ENCODE results near the gene CTF1. TPM values are rescaled to one million over a fixed set of nuclear protein-coding genes. Genes with fewer than 3 reads are reported as not detected.

CTF1 gene
- total RNA-seq, 1 donor from 2014 or later, result 4.2 TPM

GRCh38 chr16:30924076-30924912 lies 27.9 kb downstream of the CTF1 start:
- Mint-ChIP-seq H3K27me3 (ENCODE audit: low read depth) (no peaks in the 10 kb centered on the region), H3K4me1 (ENCODE audit: low read depth) (peaks cover 29% of the 10 kb centered on the region), H3K4me3 (ENCODE audit: unreplicated experiment) (peak overlapping the region; percentile 76), H3K27ac (ENCODE audit: unreplicated experiment) (peak overlapping the region; percentile 80), H3K9me3 (ENCODE audit: low read depth) (no peaks in the 10 kb centered on the region), H3K36me3 (ENCODE audit: low read depth) (peaks cover 4% of the 10 kb centered on the region)
- no peak for TF ChIP-seq CTCF (IDR thresholded peaks at IDR 0.05)
- no peak for DNase-seq (ENCODE audit: low spot score)

- Mint-ChIP-seq H3K9me3 (ENCODE audit: low read depth) (no peaks in the 10 kb centered on the region), H3K4me3 (ENCODE audit: unreplicated experiment) (peak overlapping the region; percentile 76), H3K27ac (ENCODE audit: unreplicated experiment) (peak overlapping the region; percentile 80), H3K27me3 (ENCODE audit: low read depth) (no peaks in the 10 kb centered on the region), H3K4me1 (ENCODE audit: low read depth) (peaks cover 29% of the 10 kb centered on the region), H3K36me3 (ENCODE audit: low read depth) (peaks cover 4% of the 10 kb centered on the region)
- no peak for DNase-seq (ENCODE audit: low spot score)
- no peak for TF ChIP-seq CTCF (IDR thresholded peaks at IDR 0.05)
These were observed 28.7 kb downstream of the CTF1 start for GRCh38 chr16:30924913-30925631.

GRCh38 chr16:30925632-30925987 lies 29.2 kb downstream of the CTF1 start:
- H3K4me3 Mint-ChIP-seq (ENCODE audit: unreplicated experiment), result no peak overlapping the region
- H3K36me3 Mint-ChIP-seq (ENCODE audit: low read depth), result peaks cover 4% of the 10 kb centered on the region
- H3K4me1 Mint-ChIP-seq (ENCODE audit: low read depth), result peaks cover 29% of the 10 kb centered on the region
- TF ChIP-seq CTCF (IDR thresholded peaks at IDR 0.05), result no peak
- H3K27ac Mint-ChIP-seq (ENCODE audit: unreplicated experiment), result no peak overlapping the region
- DNase-seq (ENCODE audit: low spot score), result no peak
- H3K9me3 Mint-ChIP-seq (ENCODE audit: low read depth), result no peaks in the 10 kb centered on the region
- no peaks in the 10 kb centered on the region for H3K27me3 Mint-ChIP-seq (ENCODE audit: low read depth)

- Mint-ChIP-seq H3K27ac (ENCODE audit: unreplicated experiment) (peak overlapping the region; percentile 65), H3K27me3 (ENCODE audit: low read depth) (no peaks in the 10 kb centered on the region), H3K4me3 (ENCODE audit: unreplicated experiment) (peak overlapping the region; percentile 27), H3K9me3 (ENCODE audit: low read depth) (no peaks in the 10 kb centered on the region), H3K36me3 (ENCODE audit: low read depth) (peaks cover 8% of the 10 kb centered on the region), H3K4me1 (ENCODE audit: low read depth) (peaks cover 29% of the 10 kb centered on the region)
- DNase-seq (ENCODE audit: low spot score), result no peak
- TF ChIP-seq CTCF (IDR thresholded peaks at IDR 0.05), result no peak
These were observed 29.8 kb downstream of the CTF1 start for GRCh38 chr16:30925995-30926811.

Measured in chondrocyte (in vitro differentiated cells).